ENCODE results near the gene NFE2L1.
A peak's percentile ranks its signal among the peaks of the same experiment; 100 is the strongest.

Gene NFE2L1

DNA sequence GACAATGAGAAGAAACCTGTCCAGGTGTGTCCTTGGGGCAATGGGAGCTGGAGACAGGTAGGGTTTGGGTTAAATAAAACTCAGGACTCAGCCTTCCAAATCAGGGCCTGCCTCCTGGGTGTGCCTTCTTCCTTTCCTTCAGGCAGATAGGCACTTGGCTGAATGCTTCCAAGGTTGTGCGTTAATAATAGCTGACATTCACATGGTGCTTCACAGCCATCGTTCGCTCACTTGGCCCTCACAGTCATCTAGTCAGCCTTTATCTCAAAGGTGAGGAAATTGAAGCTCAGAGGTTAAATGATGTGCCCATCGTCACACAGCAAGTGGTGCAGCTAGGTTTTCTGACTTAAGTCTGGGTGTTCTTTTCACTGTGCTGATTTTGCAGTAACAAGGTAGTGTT is 9.5 kb downstream of the NFE2L1 start:
- H3K27ac ChIP-seq, result peak overlapping the region; percentile 96
- TF ChIP-seq ZFX (IDR thresholded peaks at IDR 0.05; ENCODE audit: borderline replicate concordance), result no peak
- TF ChIP-seq, protein P1, sequence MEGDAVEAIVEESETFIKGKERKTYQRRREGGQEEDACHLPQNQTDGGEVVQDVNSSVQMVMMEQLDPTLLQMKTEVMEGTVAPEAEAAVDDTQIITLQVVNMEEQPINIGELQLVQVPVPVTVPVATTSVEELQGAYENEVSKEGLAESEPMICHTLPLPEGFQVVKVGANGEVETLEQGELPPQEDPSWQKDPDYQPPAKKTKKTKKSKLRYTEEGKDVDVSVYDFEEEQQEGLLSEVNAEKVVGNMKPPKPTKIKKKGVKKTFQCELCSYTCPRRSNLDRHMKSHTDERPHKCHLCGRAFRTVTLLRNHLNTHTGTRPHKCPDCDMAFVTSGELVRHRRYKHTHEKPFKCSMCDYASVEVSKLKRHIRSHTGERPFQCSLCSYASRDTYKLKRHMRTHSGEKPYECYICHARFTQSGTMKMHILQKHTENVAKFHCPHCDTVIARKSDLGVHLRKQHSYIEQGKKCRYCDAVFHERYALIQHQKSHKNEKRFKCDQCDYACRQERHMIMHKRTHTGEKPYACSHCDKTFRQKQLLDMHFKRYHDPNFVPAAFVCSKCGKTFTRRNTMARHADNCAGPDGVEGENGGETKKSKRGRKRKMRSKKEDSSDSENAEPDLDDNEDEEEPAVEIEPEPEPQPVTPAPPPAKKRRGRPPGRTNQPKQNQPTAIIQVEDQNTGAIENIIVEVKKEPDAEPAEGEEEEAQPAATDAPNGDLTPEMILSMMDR (IDR thresholded peaks at IDR 0.05), result no peak

DNA sequence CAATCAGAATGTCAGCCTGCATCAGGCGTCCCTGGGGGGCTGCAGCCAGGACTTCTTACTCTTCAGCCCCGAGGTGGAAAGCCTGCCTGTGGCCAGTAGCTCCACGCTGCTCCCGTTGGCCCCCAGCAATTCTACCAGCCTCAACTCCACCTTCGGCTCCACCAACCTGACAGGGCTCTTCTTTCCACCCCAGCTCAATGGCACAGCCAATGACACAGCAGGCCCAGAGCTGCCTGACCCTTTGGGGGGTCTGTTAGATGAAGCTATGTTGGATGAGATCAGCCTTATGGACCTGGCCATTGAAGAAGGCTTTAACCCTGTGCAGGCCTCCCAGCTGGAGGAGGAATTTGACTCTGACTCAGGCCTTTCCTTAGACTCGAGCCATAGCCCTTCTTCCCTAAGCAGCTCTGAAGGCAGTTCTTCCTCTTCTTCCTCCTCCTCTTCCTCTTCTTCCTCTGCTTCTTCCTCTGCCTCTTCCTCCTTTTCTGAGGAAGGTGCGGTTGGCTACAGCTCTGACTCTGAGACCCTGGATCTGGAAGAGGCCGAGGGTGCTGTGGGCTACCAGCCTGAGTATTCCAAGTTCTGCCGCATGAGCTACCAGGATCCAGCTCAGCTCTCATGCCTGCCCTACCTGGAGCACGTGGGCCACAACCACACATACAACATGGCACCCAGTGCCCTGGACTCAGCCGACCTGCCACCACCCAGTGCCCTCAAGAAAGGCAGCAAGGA is 10.4 kb downstream of the NFE2L1 start:
- TF ChIP-seq ZFX (IDR thresholded peaks at IDR 0.05; ENCODE audit: borderline replicate concordance), result no peak
- TF ChIP-seq, protein P1 (IDR thresholded peaks at IDR 0.05), result no peak
- H3K27ac ChIP-seq, result no peak overlapping the region

DNA sequence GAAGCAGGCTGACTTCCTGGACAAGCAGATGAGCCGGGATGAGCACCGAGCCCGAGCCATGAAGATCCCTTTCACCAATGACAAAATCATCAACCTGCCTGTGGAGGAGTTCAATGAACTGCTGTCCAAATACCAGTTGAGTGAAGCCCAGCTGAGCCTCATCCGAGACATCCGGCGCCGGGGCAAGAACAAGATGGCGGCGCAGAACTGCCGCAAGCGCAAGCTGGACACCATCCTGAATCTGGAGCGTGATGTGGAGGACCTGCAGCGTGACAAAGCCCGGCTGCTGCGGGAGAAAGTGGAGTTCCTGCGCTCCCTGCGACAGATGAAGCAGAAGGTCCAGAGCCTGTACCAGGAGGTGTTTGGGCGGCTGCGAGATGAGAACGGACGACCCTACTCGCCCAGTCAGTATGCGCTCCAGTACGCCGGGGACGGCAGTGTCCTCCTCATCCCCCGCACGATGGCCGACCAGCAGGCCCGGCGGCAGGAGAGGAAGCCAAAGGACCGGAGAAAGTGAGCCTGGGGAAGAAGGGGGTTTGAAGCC is 11.0 kb downstream of the NFE2L1 start:
- TF ChIP-seq ZFX (IDR thresholded peaks at IDR 0.05; ENCODE audit: borderline replicate concordance), result no peak
- TF ChIP-seq, protein P1 (IDR thresholded peaks at IDR 0.05), result no peak
- no peak overlapping the region for H3K27ac ChIP-seq

DNA sequence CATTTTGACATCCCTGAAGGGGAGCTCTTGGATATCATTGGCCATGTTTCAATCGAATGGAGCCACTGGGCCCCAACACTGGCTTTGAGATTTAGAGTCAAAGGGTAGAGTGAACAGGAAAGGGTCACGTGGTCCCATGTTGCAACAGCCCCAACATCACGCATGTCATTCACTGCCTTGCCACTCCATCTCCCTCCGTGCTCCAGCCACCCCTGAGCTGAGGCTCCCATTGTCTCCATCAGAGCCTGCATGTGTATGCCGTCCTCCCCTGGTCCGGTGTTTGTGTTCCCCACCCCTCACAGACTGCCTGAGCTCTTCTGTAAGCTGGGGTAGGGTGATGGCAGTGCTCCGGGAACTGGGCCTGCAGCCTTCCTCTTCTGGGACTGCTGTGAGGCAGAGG is 12.1 kb downstream of the NFE2L1 start:
- TF ChIP-seq, protein P1 (IDR thresholded peaks at IDR 0.05), result no peak
- no peak for TF ChIP-seq ZFX (IDR thresholded peaks at IDR 0.05; ENCODE audit: borderline replicate concordance)

DNA sequence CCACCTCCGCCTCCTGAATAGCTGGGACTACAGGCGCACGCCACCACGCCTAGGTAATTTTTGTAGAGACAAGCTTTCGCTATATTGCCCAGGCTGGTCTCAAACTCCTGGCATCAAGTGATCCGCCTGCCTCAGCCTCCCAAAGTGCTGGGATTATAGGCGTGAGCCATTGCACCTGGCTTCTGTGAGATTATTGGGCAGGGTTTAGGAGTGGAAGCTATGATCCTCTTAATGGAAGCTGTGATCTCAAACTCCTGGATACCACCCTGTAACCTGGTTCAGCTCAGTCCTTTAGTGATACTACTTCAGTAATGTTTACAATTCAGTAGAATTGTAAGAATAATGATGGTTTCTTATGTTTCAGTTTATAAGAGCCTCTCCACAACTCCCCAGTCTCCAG is 14.1 kb downstream of the NFE2L1 start:
- TF ChIP-seq, protein P1 (IDR thresholded peaks at IDR 0.05), result no peak
- no peak for TF ChIP-seq ZFX (IDR thresholded peaks at IDR 0.05; ENCODE audit: borderline replicate concordance)
- H3K27ac ChIP-seq, result no peak overlapping the region

More for the DNA sequence above, 12.1 kb downstream of the NFE2L1 start:
- no peak overlapping the region for H3K27ac ChIP-seq

DNA sequence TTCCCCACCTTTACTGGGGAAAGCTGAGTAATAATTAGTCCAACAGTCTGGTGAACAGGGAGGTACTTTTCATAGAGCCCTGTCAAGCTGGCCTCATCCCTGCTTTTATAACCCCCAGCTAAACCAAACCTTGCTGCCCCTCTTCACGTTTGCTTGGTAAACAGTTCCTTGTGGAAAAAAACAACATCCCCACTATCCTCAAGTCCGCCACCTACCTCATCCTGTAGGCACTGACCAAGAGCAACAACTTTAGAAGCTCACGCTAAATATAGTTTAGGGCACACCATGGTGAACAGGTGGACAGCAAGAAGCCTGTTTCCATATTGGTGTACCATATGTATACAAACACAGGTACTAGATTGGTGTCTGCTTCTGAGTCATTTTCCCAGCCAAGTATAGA is 16.5 kb downstream of the NFE2L1 start:
- TF ChIP-seq, protein P1 (IDR thresholded peaks at IDR 0.05), result no peak
- TF ChIP-seq ZFX (IDR thresholded peaks at IDR 0.05; ENCODE audit: borderline replicate concordance), result no peak
- peak overlapping the region; percentile 32 for H3K27ac ChIP-seq

DNA sequence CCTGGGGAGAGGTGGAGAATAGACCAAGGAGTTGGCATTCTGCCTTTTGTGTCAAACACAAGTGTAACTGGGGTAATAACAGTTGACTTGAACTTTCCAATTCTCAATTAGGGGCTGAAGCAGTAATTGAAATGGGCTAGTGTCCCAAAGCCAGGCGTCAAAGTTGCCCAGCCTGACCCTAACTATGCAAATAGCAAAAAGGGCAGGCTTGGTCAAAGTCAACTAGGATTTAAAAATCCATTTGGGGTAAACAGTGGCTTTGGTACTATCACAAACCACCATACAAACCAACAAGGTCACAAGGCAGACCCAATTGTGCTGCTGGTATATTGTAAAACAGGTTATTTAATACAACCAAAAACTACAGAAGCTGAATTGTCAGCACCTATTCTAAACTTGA is 18.0 kb downstream of the NFE2L1 start:
- TF ChIP-seq, protein P1 (IDR thresholded peaks at IDR 0.05), result no peak
- no peak for TF ChIP-seq ZFX (IDR thresholded peaks at IDR 0.05; ENCODE audit: borderline replicate concordance)
- H3K27ac ChIP-seq, result 0 out of 2 replicates have a peak overlapping the region, but pooled peaks have one; percentile 16

Measured in 22Rv1 (cell line).